Measurements from ENCODE around the gene EIF4E2.

The EIF4E2 gene

GRCh38 chr2:232611559-232612218 lies 61.2 kb downstream of the EIF4E2 start:
- H3K36me3 ChIP-seq (ENCODE audit: insufficient read depth, low read length) = no peaks in the 10 kb centered on the region
- no peaks in the 10 kb centered on the region for H3K9me3 ChIP-seq (ENCODE audit: low read depth, low read length)
- peak; percentile 90 for DNase-seq (ENCODE audit: low read depth, low spot score)
- H3K27ac ChIP-seq = peak overlapping the region; percentile 66
- H3K4me3 ChIP-seq = peak overlapping the region; percentile 11; the same call in 1 of the 2 replicates
- TF ChIP-seq FOXP2 (optimal IDR thresholded peaks at IDR 0.05; ENCODE audit: control extremely low read depth, extremely low read length, insufficient read depth) (no peak), POLR2AphosphoS5 (IDR thresholded peaks at IDR 0.05; ENCODE audit: borderline replicate concordance, low read depth, low read length) (no peak; the same call in 1 of the 2 replicates), EZH2 (IDR thresholded peaks at IDR 0.05) (no peak)
- peak overlapping the region; percentile 24 for H3K9ac ChIP-seq (ENCODE audit: insufficient read length)

- Histone ChIP-seq H3K36me3 (ENCODE audit: insufficient read depth, low read length) (no peaks in the 10 kb centered on the region), H3K9ac (ENCODE audit: insufficient read length) (no peak overlapping the region), H3K9me3 (ENCODE audit: low read depth, low read length) (no peaks in the 10 kb centered on the region), H3K27ac (no peak overlapping the region), H3K4me3 (no peak overlapping the region)
- DNase-seq (ENCODE audit: low read depth, low spot score) = no peak
- TF ChIP-seq FOXP2 (optimal IDR thresholded peaks at IDR 0.05; ENCODE audit: control extremely low read depth, extremely low read length, insufficient read depth) = no peak
- TF ChIP-seq POLR2AphosphoS5 (IDR thresholded peaks at IDR 0.05; ENCODE audit: borderline replicate concordance, low read depth, low read length) = no peak
- no peak for TF ChIP-seq EZH2 (IDR thresholded peaks at IDR 0.05)
Measured at GRCh38 chr2:232613538-232614134, 63.1 kb downstream of the EIF4E2 start.

- DNase-seq (ENCODE audit: low read depth, low spot score) = no peak
- H3K9ac ChIP-seq (ENCODE audit: insufficient read length) = no peak overlapping the region
- no peaks in the 10 kb centered on the region for H3K36me3 ChIP-seq (ENCODE audit: insufficient read depth, low read length)
- TF ChIP-seq FOXP2 (optimal IDR thresholded peaks at IDR 0.05; ENCODE audit: control extremely low read depth, extremely low read length, insufficient read depth) = no peak
- TF ChIP-seq POLR2AphosphoS5 (IDR thresholded peaks at IDR 0.05; ENCODE audit: borderline replicate concordance, low read depth, low read length) = no peak
- TF ChIP-seq EZH2 (IDR thresholded peaks at IDR 0.05) = no peak
- H3K4me3 ChIP-seq = no peak overlapping the region
- H3K27ac ChIP-seq = no peak overlapping the region
- no peaks in the 10 kb centered on the region for H3K9me3 ChIP-seq (ENCODE audit: low read depth, low read length)
Measured at GRCh38 chr2:232615339-232615738, 64.8 kb downstream of the EIF4E2 start.

All from SK-N-MC (cell line).